ENCODE measurements around the gene MOBP.

The MOBP gene

GRCh38 chr3:39478226-39478625 lies 10.7 kb downstream of the MOBP start (continued):
- TF ChIP-seq, protein P1, sequence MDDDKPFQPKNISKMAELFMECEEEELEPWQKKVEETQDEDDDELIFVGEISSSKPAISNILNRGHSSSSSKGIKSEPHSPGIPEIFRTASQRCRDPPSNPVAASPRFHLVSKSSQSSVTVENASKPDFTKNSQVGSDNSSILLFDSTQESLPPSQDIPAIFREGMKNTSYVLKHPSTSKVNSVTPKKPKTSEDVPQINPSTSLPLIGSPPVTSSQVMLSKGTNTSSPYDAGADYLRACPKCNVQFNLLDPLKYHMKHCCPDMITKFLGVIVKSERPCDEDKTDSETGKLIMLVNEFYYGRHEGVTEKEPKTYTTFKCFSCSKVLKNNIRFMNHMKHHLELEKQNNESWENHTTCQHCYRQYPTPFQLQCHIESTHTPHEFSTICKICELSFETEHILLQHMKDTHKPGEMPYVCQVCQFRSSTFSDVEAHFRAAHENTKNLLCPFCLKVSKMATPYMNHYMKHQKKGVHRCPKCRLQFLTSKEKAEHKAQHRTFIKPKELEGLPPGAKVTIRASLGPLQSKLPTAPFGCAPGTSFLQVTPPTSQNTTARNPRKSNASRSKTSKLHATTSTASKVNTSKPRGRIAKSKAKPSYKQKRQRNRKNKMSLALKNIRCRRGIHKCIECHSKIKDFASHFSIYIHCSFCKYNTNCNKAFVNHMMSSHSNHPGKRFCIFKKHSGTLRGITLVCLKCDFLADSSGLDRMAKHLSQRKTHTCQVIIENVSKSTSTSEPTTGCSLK (tag by site-specific recombination; IDR thresholded peaks at IDR 0.05): no peak

- Histone ChIP-seq H3K36me3 (ENCODE audit: control insufficient read depth in 2 of 2, insufficient read depth in 1 of 2, low read length in 2 of 2) (no peaks in the 10 kb centered on the region), H3K27ac (ENCODE audit: extremely low read depth, low read depth, low read length) (no peak overlapping the region), H3K9me3 (ENCODE audit: control insufficient read depth, insufficient read depth, low read depth, low read length) (no peaks in the 10 kb centered on the region), H3K4me1 (ENCODE audit: control insufficient read depth, insufficient read depth, low read length) (no peaks in the 10 kb centered on the region), H3K4me3 (ENCODE audit: low read depth, low read length) (no peak overlapping the region)
- TF ChIP-seq TRIM28 (IDR thresholded peaks at IDR 0.05; ENCODE audit: borderline replicate concordance, low read length) (no peak), ZNF707 (tag by site-specific recombination; IDR thresholded peaks at IDR 0.05) (no peak), ZNF624 (tag by site-specific recombination; IDR thresholded peaks at IDR 0.05) (no peak), ZSCAN18 (tag by site-specific recombination; IDR thresholded peaks at IDR 0.05) (no peak)
- CTCF ChIA-PET: interaction anchor here (1.3 kb wide), 1 partner anchor 18 kb away, joined by 5 read pairs; no protein-coding TSS in a partner anchor
- POLR2A ChIA-PET: no interaction called here
These were observed 12.4 kb downstream of the MOBP start for GRCh38 chr3:39479701-39480414.

DNA sequence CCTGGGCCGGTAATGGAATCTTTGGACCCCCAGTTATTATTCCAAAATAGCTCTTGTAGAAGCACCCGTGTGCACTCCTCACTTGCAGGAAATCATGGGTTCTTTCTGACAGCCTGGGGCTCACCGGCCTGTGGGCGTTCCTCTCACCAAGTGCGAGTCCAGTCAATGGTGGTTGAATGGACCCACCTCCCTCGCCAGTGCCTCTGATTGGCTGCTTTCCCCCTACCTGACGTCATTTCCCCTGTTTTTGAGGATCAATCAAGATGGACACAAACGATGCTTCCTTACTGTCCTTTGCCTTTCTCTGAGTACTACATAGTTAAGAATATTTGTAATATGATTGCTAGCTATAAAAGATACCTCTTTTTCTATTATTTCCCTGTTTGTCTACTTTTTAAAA lies 18.1 kb downstream of the MOBP start:
- POLR2A ChIA-PET: no interaction called here
- no peaks in the 10 kb centered on the region for H3K36me3 ChIP-seq (ENCODE audit: control insufficient read depth in 2 of 2, insufficient read depth in 1 of 2, low read length in 2 of 2)
- TF ChIP-seq ZFP69B (tag by site-specific recombination; IDR thresholded peaks at IDR 0.05): no peak
- TF ChIP-seq ZSCAN30 (tag by site-specific recombination; IDR thresholded peaks at IDR 0.05): no peak
- TF ChIP-seq ZNF704 (tag by site-specific recombination; IDR thresholded peaks at IDR 0.05): no peak
- TF ChIP-seq ZBTB21 (tag by site-specific recombination; IDR thresholded peaks at IDR 0.05): no peak
- no peak for TF ChIP-seq ZNF654 (tag by site-specific recombination; IDR thresholded peaks at IDR 0.05; ENCODE audit: low read depth)
- TF ChIP-seq, protein P2, sequence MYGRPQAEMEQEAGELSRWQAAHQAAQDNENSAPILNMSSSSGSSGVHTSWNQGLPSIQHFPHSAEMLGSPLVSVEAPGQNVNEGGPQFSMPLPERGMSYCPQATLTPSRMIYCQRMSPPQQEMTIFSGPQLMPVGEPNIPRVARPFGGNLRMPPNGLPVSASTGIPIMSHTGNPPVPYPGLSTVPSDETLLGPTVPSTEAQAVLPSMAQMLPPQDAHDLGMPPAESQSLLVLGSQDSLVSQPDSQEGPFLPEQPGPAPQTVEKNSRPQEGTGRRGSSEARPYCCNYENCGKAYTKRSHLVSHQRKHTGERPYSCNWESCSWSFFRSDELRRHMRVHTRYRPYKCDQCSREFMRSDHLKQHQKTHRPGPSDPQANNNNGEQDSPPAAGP (tag by site-specific recombination; IDR thresholded peaks at IDR 0.05): no peak
- TF ChIP-seq ZNF138 (tag by site-specific recombination; IDR thresholded peaks at IDR 0.05; ENCODE audit: borderline replicate concordance): no peak

DNA sequence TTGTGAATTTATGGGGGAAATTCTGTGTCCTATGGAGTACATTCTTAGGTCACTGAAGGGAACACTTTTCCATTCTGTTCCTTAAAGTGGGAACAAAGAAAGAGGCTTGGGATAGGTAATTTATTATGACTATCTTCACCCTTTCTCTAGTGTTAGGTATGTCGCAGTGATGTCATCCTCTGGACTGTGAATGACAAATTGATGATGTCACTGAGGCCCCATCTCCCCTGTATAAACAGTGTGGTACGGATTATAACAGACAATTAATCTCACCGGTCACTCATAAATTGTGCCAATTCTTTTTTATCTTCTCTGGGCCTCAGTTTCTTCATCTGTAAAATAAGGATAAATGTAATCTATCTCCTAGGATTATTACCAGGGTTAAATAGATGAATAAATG lies 23.5 kb downstream of the MOBP start:
- Histone ChIP-seq H3K36me3 (ENCODE audit: control insufficient read depth in 2 of 2, insufficient read depth in 1 of 2, low read length in 2 of 2) (no peaks in the 10 kb centered on the region), H3K4me1 (ENCODE audit: control insufficient read depth, insufficient read depth, low read length) (no peaks in the 10 kb centered on the region), H3K27ac (ENCODE audit: extremely low read depth, low read depth, low read length) (no peak overlapping the region), H3K4me3 (ENCODE audit: low read depth, low read length) (no peak overlapping the region), H3K9me3 (ENCODE audit: control insufficient read depth, insufficient read depth, low read depth, low read length) (no peaks in the 10 kb centered on the region)
- POLR2A ChIA-PET: no interaction called here
- CTCF ChIA-PET: no interaction called here
- no peak for TF ChIP-seq ZNF426 (tag by site-specific recombination; IDR thresholded peaks at IDR 0.05)
- TF ChIP-seq, protein P3, sequence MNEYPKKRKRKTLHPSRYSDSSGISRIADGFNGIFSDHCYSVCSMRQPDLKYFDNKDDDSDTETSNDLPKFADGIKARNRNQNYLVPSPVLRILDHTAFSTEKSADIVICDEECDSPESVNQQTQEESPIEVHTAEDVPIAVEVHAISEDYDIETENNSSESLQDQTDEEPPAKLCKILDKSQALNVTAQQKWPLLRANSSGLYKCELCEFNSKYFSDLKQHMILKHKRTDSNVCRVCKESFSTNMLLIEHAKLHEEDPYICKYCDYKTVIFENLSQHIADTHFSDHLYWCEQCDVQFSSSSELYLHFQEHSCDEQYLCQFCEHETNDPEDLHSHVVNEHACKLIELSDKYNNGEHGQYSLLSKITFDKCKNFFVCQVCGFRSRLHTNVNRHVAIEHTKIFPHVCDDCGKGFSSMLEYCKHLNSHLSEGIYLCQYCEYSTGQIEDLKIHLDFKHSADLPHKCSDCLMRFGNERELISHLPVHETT (tag by site-specific recombination; IDR thresholded peaks at IDR 0.05): no peak
- no peak for TF ChIP-seq ZSCAN30 (tag by site-specific recombination; IDR thresholded peaks at IDR 0.05)
- no peak for TF ChIP-seq PRDM4 (tag by site-specific recombination; IDR thresholded peaks at IDR 0.05)
- peak; percentile 34; the same call in 1 of the 2 replicates for TF ChIP-seq ZBTB21 (tag by site-specific recombination; IDR thresholded peaks at IDR 0.05)
- TF ChIP-seq ZNF558 (tag by site-specific recombination; IDR thresholded peaks at IDR 0.05): no peak
- TF ChIP-seq, protein P4, sequence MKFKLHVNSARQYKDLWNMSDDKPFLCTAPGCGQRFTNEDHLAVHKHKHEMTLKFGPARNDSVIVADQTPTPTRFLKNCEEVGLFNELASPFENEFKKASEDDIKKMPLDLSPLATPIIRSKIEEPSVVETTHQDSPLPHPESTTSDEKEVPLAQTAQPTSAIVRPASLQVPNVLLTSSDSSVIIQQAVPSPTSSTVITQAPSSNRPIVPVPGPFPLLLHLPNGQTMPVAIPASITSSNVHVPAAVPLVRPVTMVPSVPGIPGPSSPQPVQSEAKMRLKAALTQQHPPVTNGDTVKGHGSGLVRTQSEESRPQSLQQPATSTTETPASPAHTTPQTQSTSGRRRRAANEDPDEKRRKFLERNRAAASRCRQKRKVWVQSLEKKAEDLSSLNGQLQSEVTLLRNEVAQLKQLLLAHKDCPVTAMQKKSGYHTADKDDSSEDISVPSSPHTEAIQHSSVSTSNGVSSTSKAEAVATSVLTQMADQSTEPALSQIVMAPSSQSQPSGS (tag by site-specific recombination; IDR thresholded peaks at IDR 0.05; ENCODE audit: low read depth): peak; percentile 70; the same call in 1 of the 2 replicates

More for the DNA sequence above, 18.1 kb downstream of the MOBP start:
- no peaks in the 10 kb centered on the region for H3K4me1 ChIP-seq (ENCODE audit: control insufficient read depth, insufficient read depth, low read length)
- no peak overlapping the region for H3K27ac ChIP-seq (ENCODE audit: extremely low read depth, low read depth, low read length)
- CTCF ChIA-PET: no interaction called here
- H3K9me3 ChIP-seq (ENCODE audit: control insufficient read depth, insufficient read depth, low read depth, low read length): no peaks in the 10 kb centered on the region
- no peak overlapping the region for H3K4me3 ChIP-seq (ENCODE audit: low read depth, low read length)

Measured in HEK293 (cell line).